Superior temporal gyrus (tissue), 1 donor: ENCODE data around the gene PDE4D.
"Not testable (repeated sequence)": the region's sequence is repeated elsewhere in the genome, so short reads cannot be mapped to it uniquely, and the experiment has no call there.

Experiments
- DNase-seq: peaks from one replicate; pipeline ENCODE4 v3.0.0-alpha.2; 2016; ENCODE audit errors: extremely low spot score

Gene PDE4D

DNA sequence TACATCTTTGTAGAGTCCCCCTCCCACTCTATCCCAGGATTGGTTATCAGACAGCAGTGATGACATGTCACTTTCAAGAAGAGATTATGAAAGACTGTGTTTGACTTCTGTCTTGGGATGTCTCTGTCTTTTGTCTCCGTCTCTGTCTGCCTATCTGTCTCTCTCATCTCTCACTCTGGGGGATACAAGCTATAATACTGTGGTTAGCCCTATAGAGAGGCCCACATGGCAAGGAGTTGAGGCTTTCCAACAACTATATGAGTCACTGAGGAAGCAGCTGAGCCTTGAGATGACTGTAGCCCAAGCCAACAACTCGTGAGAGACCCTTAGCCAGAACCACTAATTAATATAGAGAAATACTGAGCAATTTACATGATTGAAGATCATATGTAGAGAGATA lies 284.8 kb downstream of the PDE4D start:
- no peak for DNase-seq

DNA sequence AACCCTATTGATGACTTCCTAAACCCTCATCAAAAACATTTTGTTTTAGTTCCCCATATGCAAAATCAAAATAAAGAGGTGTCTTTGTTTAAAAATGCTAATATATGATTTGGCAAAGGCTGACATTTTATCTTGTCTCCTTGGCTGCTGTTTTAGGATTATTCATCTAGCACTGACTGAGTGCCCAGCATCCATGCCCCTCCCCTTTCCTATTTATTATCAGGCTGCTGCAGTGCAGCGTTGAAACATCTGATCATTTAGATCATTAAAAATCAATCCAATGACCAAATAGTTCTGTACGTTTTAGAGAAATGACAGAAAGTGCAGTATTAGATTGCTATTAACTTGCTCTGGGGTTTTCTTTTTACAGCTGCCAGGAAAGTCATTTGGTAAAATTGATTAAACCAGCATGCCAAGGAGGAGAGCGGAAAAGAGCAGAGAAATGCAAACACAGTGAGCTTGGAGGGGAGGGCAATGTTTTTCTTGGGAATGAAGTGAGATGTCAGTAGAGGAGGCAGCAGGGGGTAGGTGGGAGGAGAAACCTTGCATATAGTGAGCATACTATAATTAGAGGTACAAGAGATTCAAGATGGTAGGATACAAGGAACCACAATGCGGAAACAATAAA lies 286.3 kb downstream of the PDE4D start:
- no peak for DNase-seq

DNA sequence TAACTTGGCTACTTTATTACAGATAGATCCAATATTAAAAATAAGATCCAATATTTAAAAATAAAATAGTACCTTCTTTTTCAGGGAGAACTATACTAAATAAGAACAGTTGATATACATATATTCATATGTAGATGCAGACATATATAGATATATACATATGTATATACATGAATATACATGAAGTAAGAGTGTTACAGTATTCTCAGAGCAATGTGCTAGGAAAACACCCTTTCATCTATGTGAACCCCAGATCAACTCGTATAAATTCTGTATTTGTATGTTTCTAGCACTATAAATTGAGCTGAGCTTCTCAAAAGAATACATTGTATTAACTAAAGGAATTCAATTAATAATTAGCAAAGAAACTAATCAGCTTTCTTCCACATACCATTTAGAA lies 287.6 kb downstream of the PDE4D start:
- no peak for DNase-seq

DNA sequence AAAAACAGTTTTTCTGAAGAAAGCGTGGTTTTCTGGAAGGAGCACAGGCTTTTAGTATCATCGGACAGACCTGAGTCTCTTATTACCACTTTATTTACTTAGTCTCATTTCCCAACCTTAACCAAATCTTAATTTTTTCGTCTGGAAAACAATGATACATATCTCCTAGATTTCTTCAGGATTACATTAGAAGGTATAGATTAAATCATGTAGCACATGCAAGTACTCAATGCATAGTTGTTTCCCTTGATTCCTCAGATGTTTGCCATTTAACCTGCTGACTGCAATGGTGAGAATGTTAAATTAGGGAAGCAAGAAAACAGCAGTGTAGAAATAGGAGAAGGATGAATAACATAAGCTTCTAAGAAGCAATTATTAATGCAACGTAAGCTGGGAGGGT lies 289.4 kb downstream of the PDE4D start:
- no peak for DNase-seq

DNA sequence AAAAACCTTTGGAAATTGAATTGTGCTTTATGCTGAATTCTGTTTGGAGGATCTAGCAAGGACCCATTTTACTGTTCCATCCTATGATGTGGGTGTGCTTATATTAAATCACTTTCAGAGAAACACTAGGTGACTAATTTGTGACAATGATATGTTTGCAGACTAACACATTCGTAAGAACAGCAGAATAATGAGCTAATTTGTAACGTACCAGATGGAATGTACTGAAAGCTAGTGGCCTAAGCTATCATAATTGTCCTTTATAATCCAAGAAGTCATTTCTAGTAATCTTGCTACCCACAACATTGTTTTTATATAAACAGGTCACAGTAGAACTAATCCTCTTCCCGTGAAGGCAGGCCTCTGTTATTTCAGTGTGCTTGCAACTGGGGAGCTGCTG lies 292.5 kb downstream of the PDE4D start:
- DNase-seq = no peak

DNA sequence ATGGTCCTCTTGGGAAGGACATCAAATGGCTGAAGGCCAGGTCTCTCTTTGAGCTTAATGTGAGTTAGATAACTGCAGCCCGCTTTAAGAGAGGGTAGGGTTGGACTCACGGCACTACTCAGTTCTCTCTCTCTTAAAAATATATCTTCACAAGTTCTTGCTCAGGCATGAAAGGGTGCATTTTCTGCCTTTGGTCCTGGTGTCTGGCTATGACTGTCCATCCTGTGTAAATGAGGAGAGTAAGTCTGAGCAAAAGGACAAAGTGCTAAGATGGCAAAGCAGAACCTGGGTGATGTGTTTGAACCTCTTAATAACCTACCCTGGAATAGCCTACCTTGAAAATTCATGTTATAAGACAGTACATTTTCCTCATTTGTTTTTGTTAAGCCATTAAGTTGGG lies 293.4 kb downstream of the PDE4D start:
- no peak for DNase-seq

DNA sequence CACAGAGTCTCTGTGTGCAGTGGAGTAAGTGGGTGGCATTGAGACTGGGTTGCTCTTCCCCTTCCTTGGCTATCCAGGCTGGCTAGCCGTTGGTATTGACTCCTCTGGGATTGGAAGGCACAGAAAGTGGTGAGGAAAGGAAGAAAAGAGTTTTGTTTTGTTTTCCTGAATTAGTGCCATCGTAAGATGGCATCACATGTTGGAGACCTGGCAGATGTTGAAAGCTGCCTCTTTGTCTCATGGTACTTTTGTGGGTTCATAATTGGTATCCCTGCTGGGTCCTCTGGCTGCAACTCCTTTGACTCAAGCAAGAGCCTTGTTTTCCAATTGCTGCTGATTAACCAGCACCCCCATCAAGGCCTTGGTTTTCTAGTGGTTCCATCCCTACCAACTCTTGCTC lies 293.8 kb downstream of the PDE4D start:
- DNase-seq = no peak

DNA sequence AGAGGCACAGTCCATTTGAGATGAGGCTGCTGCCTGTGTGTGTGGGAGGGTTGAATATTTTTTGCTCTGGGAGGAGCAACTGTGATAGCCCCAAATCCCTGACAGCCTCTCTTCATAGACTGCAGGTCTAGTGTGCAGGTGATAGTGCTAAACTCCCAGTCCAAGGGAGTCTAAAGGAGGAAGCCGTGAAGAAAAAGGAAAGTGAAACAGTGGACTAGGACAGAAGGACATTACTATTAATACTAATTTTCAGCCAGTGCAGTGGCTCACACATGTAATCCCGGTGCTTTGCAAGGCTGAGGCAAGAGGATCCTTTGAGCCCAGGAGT lies 295.0 kb downstream of the PDE4D start:
- no peak for DNase-seq

DNA sequence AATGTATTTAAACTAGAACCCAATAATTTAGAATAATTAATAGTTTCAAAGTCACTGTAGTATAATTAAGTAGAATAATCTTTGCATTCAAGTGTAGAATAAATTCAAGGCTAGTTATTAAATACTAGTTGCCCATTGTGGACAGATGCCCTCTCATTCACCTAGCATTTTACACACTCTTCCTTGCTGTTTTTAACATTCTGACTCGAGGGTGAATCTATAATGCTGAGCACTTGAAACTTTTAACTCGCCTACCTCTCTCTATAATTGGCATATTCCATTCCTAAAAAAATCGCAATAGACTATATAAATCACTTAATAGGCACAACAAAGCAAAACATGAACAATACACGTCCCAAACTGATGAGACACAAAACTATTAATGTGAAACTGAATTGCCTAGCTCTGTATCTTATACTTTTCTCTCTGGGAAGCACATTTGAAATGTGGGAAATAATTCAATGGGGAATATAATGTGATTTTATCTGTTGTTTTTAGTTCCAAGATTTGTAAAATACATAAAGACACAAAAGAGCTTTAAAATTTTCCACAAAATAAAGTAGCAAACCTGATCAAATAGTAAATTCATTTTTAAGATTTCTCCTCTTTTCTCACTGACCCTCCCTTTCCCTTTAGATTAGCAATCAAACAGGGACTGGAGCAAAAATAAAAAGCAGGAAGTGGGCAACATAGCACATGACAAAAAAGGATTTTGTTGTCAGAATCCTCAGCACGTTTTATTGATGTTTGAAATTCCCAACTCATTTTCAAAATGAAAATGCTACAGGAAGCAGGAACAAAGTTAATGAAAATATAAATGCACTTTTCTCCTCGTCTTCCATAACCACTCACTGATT lies 295.6 kb downstream of the PDE4D start:
- DNase-seq = no peak

DNA sequence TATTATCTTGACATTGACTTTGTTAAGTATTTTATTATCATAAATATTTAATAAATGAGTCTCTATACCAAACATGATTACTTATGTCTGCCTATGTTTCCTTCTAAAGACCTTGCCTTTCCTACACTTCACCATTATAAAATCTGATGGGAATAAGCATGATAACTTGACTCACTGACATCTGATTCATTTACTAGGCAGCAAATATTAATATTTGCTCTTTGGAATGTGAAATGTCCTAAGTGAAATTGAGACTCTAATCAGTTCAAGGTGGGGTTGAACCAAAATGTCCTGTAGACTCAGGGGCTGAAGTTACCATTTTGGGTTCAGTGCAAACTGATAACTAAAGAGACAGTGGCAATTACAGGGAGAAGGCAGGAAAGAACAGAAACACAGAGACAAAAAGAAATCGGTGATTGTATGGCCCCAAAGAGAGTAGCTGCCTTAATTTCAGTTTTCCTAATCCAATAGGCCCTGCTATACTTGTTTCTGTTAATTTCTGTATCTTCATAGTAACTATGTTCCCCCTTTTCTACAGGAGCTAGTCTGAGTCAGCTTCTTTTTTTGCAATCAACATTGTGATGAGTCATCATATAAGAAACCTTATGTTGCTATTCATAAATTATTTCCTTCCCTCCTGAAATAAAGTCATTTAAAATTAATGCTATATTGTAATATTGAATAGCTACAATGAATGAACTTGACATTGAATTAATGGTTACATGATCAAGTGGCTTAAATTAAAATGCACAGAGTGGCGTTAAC lies 296.8 kb downstream of the PDE4D start:
- DNase-seq = no peak

DNA sequence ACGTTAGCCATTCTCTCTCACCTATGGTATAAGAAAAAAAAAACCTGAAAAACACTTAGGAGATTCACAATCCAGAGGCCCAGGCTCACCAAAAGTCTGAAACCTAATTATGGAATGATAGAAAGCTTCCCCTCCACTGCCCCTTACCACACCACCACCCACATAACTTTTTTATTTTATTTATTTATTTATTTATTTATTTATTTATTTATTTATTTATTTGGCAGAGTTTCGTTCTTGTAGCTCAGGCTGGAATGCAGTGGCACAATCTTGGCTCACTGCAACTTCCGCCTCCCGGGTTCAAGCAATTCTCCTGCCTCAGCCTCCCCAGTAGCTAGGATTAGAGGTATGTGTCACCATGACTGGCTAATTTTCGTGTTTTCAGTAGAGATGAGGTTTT lies 299.4 kb downstream of the PDE4D start:
- DNase-seq = not testable (repeated sequence)

DNA sequence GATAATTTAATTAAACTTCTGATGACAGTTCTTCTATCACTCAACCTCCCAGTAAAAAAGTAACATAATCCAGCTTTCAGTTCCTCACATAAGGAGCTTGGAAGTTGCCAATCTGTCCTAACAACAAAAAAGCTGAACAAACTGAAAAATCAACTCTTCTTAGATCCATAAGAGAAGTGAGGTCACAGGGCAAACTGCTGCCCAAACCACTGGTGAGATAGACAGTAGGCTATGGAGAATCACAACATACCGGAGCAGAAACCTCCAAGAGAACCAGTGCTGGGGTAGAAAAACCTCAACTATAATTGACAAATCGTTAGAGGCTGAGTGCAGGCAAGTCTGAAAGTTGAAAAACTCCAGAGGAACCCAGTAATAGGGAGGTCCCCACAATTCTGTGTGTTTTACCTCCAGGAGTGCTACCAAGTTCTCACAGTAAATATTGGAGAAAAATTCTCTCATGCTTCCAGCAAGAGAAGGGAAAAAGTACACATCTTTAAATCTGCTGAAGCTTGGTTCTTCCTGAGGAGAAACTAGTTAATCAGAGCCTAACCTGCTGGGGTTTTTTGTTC lies 300.0 kb downstream of the PDE4D start:
- DNase-seq = no peak

DNA sequence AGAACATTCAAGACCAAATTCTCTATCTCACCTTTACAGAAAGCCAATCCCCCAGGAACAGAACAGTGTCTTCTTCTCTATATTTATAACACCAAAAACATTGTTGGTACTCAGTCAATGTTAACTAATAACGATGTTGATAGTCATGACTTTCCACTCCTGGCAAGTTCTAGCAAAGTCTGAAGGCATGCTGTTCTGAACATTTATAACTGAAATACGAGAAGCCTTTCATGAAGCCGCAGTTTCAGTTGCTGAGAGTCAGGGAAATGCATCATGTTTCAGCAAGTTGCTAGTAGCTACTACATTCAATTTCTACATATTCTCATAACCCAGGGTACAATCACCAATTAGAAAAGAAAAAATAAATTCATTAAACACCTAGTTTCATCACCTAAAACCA lies 301.4 kb downstream of the PDE4D start:
- DNase-seq = no peak

DNA sequence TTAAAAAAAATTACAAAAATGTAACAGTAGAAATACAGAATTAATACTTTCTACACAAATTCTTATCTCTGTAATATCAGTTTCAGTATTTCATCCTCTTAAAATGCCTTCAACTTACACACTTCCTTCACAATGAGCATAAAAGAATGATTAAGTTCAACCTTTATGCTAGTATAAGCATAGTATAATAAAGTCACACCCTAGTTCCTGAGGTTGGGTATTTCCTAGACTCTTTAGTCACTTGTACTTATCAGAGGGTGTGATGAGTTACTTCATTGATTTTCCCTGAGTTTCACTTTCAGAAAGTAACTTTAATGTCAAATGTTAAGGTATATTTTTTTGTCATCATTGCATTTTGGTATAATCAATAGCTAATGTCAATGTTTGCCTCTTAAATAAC lies 302.4 kb downstream of the PDE4D start:
- no peak for DNase-seq

DNA sequence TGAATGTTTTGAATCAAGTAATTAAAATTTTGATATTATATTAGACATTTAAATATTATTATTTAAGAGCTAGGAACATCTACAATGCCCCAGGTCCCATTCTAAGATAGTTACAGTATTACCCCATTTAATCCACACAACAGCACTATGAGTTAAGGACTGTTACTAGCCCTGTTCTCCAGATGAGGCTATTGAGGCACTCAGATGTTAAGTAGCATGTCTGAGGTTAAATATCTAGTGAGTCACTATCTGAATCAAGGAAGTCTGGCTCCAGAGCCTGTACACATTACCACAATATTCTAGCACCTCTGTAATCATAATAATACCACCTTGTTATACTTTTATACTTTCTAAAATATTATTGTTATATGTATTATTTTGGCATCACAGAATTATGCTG lies 304.6 kb downstream of the PDE4D start:
- DNase-seq = no peak

DNA sequence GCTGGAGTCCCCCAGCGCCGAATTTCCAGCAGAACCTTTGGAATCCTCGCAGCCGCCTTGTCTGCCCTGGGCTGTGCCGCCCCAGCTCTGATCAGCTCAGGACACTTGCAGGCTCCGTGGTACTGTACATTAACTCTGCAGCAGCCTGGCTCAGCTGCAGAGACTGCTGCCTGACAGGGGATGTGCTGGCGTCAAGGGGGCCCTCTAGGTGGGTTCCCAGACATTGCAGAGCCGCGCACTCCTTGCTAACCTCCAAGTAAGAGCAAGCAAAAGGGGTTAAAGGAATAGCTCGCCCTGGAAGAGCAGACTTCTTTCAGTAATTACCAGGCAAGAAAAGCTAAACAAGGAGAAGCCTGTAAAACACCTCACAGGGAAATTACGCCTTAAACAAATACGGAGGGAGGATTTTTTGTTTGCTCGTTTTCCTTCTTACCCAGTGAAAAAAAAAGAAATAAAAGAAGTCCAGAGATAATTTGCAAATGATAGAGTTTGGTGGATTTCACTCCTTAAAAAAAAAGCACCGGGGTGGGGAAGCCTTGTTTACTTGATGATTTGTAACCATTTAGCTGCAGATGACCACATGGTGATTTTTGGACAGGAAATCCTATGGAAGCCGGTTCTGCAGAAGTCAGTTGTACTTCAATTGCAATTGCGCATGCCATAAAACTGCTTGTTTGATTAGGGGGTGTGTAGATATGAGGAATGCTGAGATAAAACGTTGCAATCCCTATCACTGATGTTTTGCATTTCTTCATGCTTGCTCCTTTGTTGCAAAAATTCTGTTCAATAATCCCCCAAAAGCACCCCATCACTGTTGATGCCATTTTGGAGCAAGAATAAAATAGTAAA lies 305.8 kb downstream of the PDE4D start:
- DNase-seq = peak; percentile 87

DNA sequence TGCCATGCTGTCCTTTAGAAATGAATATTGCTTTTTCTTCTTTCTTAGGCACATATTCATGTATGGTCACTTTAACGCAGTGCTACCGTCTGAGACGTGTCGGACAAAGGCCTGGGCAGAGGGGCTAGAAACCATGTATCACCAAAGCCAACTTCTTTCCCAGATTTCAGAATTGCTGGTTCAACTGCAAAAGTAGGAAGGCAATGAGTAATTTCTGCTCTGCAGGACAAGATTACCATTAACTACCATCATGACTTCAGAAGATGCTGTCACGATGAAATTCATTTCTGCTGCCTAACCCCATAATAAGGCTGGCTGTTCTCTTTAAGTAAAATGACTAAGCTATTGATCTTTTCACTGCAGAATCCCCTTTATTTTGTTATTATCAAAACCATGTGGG lies 306.7 kb downstream of the PDE4D start:
- DNase-seq = peak; percentile 69

DNA sequence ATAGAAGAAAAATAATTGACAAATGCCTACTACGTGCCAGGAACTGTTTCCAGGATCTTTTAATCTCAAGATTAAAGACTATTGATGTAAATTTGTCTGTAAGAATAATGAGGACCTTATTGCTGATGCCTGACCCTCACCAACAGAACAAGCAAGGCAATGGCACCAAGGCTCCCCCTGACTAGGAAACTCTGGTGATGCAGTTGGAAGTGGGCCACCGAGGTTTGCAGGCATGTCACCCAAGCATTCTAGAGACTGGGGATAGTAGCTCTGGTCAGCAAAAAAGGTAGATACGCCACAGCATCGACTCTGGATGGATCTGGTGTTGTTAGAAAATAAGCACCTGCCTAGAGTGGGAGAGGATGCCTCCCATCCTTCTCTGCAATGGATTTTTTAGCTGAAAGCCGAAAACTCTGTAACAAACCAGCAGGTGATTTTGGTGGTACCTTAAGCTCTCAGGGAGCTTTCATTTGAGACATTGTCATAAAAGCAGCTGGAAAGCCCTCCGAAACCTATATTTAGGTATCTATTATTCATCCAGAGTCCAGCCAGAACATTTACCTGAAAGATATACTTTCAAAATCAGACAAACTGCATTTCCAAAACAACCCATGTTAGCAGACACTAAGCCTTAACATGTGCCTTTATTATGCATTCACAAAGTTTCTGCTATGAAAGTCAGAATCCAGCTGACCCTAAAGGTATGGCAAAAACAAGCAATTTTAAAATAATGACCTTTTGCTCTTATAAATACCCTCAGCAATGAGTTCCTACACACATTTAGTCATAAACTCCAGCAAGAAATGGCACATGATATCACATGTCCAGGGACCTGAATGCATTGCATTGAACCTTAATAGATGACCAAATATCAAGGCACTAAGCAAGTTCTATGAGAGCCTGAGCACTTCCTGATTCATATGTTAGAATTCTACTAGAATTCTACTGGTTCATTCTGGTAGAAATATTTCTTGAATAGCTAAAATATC lies 308.4 kb downstream of the PDE4D start:
- DNase-seq = peak; percentile 61

DNA sequence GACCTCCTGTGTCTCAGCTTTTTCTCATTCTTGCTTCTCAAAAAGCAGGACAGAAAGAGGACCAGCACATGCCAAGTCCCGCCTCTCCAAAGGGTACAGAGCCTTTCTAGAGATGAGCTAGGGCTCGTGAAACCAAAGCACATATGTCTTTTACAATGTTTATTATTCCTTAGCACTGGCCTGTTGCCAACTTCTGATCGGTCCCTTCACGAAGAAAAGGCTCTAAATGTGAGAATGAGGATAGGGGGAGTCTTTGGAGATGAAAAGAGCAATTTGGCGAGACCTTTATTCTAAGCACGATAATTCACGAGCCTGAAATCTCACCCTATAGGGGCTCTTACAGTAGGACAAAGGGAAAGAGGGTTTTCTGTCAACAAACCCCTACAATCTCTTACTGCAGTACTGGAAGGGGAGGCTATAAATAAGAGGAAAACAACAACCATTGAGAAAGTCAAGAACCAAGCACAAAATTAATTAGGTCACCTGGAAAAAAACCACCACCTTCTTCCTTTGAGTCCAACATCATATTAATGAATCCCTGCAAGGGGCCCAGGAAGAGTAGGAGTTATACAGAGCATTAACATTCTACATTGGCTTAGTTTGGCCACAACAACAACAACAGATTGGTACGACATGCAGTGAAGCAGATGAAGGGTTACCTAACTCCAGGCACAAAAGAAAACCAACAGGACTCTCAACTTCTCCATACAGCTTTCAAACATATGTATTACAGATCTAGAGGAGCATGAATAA lies 309.5 kb downstream of the PDE4D start:
- peak; percentile 60 for DNase-seq
